Endothelial cell of umbilical vein (primary cell): Measurements from ENCODE around the gene CH25H. TPM values are rescaled to one million over a fixed set of nuclear protein-coding genes. Genes with fewer than 3 reads are reported as not detected.

Experiments used
- BruUV-seq: library from RNA; stranded (reverse); fragments of 400-500 nt; replicated peaks from 2 replicates; lab custom pipeline; 2021; lab: Mats Ljungman, UMichigan
- CTCF ChIA-PET: fragments of 300-600, 350-600 bp; sonication (Branson Sonifier 250); formaldehyde crosslinking; loops from one replicate; lab custom pipeline; 2021; ENCODE audit warnings: antibody characterized with exemption, inconsistent platforms; lab: Charles Lee
- POLR2A ChIA-PET: fragments of 300-600, 350-600 bp; sonication (Branson Sonifier 250); formaldehyde crosslinking; loops from one replicate; lab custom pipeline; 2021; ENCODE audit warnings: antibody characterized with exemption, inconsistent platforms; lab: Charles Lee
- DNase-seq: peaks from one replicate; pipeline ENCODE4 v3.0.0-alpha.2; 2011; ENCODE audit warnings: low read depth, low spot score
- FAIRE-seq: peaks from 2 replicates; lab custom pipeline; 2011; peaks lifted over from hg19 to GRCh38; lab: Jason Lieb, UNC
- H2AFZ ChIP-seq: 2 replicates; pipeline ENCODE4 v1.6.0; 2012; ENCODE audit warnings: low read depth, low read length, control low read depth, inconsistent platforms
- H3K27ac ChIP-seq: 2 replicates; pipeline ENCODE4 v1.5.1; 2011; ENCODE audit warnings: low read depth, mild to moderate bottlenecking, control low read depth, low read length, moderate library complexity; ENCODE audit not compliant: insufficient read depth
- H3K27me3 ChIP-seq, 2 experiments: 2 replicates each; pipeline versions ENCODE4 v1.6.0 to v1.6.1; 2011; ENCODE audit warnings: low read length in 2 of 2, mixed read lengths in 1 of 2; ENCODE audit not compliant: control insufficient read depth in 2 of 2, insufficient read depth in 2 of 2
- H3K36me3 ChIP-seq, 2 experiments: 2 replicates in 1 of 2; 3 replicates in 1 of 2; pipeline ENCODE4 v1.5.1; 2011; ENCODE audit warnings: low read length in 2 of 2, mild to moderate bottlenecking in 1 of 2, moderate library complexity in 1 of 2; ENCODE audit not compliant: control insufficient read depth in 2 of 2, insufficient read depth in 2 of 2; ENCODE audit errors: extremely low read depth in 1 of 2
- H3K4me1 ChIP-seq: 3 replicates; pipeline ENCODE4 v1.5.1; 2011; ENCODE audit warnings: mild to moderate bottlenecking, low read length; ENCODE audit not compliant: control insufficient read depth, insufficient read depth; ENCODE audit errors: extremely low read depth
- H3K4me2 ChIP-seq: 2 replicates; pipeline ENCODE4 v1.6.1; 2011; ENCODE audit warnings: low read length, control low read depth, mixed read lengths; ENCODE audit not compliant: insufficient read depth
- H3K4me3 ChIP-seq, 3 experiments: fragments of 200-600 bp in 1 of 3; sonication (generic), shearing (Covaris generic) in 1 of 3; replicated peaks in 1 of 3; 2 replicates each; pipeline ENCODE4 v1.5.1; 2011 to 2016; ENCODE audit warnings: control low read depth in 3 of 3, low read length in 3 of 3, mild to moderate bottlenecking in 2 of 3, inconsistent platforms in 1 of 3, low read depth in 1 of 3, moderate library complexity in 1 of 3; ENCODE audit not compliant: insufficient read depth in 1 of 3
- H3K79me2 ChIP-seq: 2 replicates; pipeline ENCODE4 v1.6.0; 2012; ENCODE audit warnings: low read length, inconsistent platforms; ENCODE audit not compliant: control insufficient read depth, insufficient read depth
- H3K9ac ChIP-seq: replicated peaks from 2 replicates; pipeline ENCODE3; 2011; ENCODE audit warnings: low read length, control low read depth; ENCODE audit not compliant: insufficient read depth; ENCODE audit errors: extremely low read depth
- H3K9me1 ChIP-seq: replicated peaks from 3 replicates; pipeline ENCODE4 v1.6.0; 2011; ENCODE audit warnings: mild to moderate bottlenecking, low read length; ENCODE audit not compliant: control insufficient read depth, insufficient read depth; ENCODE audit errors: extremely low read depth
- H3K9me3 ChIP-seq: replicated peaks from 2 replicates; pipeline ENCODE4 v1.5.1; 2012; ENCODE audit warnings: low read length, inconsistent platforms; ENCODE audit not compliant: control insufficient read depth, insufficient read depth
- H4K20me1 ChIP-seq: replicated peaks from 2 replicates; pipeline ENCODE3; 2011; ENCODE audit warnings: mild to moderate bottlenecking, low read length; ENCODE audit not compliant: control insufficient read depth, insufficient read depth; ENCODE audit errors: extremely low read depth
- CTCF ChIP-seq, 2 donors: IDR thresholded peaks; 1 replicate in 1 of 2; 2 replicates in 1 of 2; pipeline ENCODE4 v1.5.1; 2011; ENCODE audit warnings: low read length in 2 of 2, mild to moderate bottlenecking in 2 of 2, moderate library complexity in 2 of 2, control low read depth in 1 of 2, inconsistent platforms in 1 of 2, low read depth in 1 of 2; ENCODE audit not compliant: insufficient read depth in 1 of 2; ENCODE audit errors: extremely low read depth in 1 of 2
- FOS ChIP-seq: IDR thresholded peaks from 2 replicates; pipeline ENCODE4 v1.6.1; 2011; ENCODE audit warnings: mild to moderate bottlenecking, low read length, moderate library complexity, borderline replicate concordance; ENCODE audit not compliant: insufficient read depth
- GATA2 ChIP-seq: IDR thresholded peaks from 2 replicates; pipeline ENCODE4 v1.7.0; 2011; ENCODE audit warnings: low read depth, mild to moderate bottlenecking, moderate library complexity, mixed read lengths, low read length; ENCODE audit not compliant: insufficient read length, insufficient read depth
- JUN ChIP-seq: IDR thresholded peaks from 2 replicates; pipeline ENCODE4 v1.6.1; 2011; ENCODE audit warnings: borderline replicate concordance, low read depth; ENCODE audit not compliant: insufficient read length, insufficient read depth
- POLR2AphosphoS5 ChIP-seq: IDR thresholded peaks from 2 replicates; pipeline ENCODE4 v1.6.1; 2012; ENCODE audit warnings: low read depth, mild to moderate bottlenecking, control low read depth, low read length, moderate library complexity; ENCODE audit not compliant: insufficient read depth
- dilution Hi-C: fragments of 300-500 bp; cut with MboI; formaldehyde crosslinking; loops from one replicate; pipeline ENCODE4 v1.15.0; 2019; ENCODE audit warnings: low sequenced_read_pairs; ENCODE audit not compliant: extremely low pct_ligation_motif_present
- intact Hi-C: fragments of 100-400 bp; cut with micrococcal nuclease; formaldehyde crosslinking; loops from one replicate; pipeline ENCODE4 v1.10.0; 2022
- polyA plus RNA-seq, 4 experiments: library from polyadenylated mRNA; depleted of rRNA in 3 of 4; stranded (reverse) in 3 of 4; unstranded in 1 of 4; fragments of >200 nt; gene quantifications; 2 replicates each; pipeline versions ENCODE4 v1.2.1 to v1.2.3, GENCODE V29; 2011 to 2012; ENCODE audit warnings: missing spikeins in 1 of 4
- total RNA-seq: library from RNA; stranded (reverse); gene quantifications from 2 replicates; pipeline ENCODE4 v1.2.3, GENCODE V29; 2021

CH25H gene
- total and polyA plus RNA-seq, 2 donors (not counting 3 experiments of a cell fraction or from before 2014, with no cell fraction given), result 0.30 TPM; not detected in 1

GRCh38 chr10:89209718-89210117 is 2.6 kb upstream of the CH25H start:
- TF ChIP-seq CTCF (IDR thresholded peaks at IDR 0.05; ENCODE audit: extremely low read depth in 1 of 2, insufficient read depth in 1 of 2, low read depth in 1 of 2, low read length in 2 of 2) (no peak), JUN (no peak), POLR2AphosphoS5 (no peak), FOS (no peak), GATA2 (no peak)
- no peak overlapping the region for H3K9ac ChIP-seq
- H3K27ac ChIP-seq, result no peak overlapping the region
- H3K4me2 ChIP-seq, result no peak overlapping the region
- peaks cover 6 to 19% of the 10 kb centered on the region in 2 experiments for H3K27me3 ChIP-seq
- no peak overlapping the region for H2AFZ ChIP-seq
- H3K4me1 ChIP-seq, result peaks cover 23% of the 10 kb centered on the region
- dilution Hi-C loops (loop anchor here (25.0 kb wide), 1 partner anchor 222 kb away; the partner anchor contains the start of gene FAS), intact Hi-C loops (no loop called here)
- no peak overlapping the region for H3K4me3 ChIP-seq
- ChIA-PET POLR2A (no interaction called here), CTCF (interaction anchor here (1.4 to 6.4 kb wide), 4 partner anchors 8 to 275 kb away, joined by 3 to 52 read pairs (median 18); no protein-coding TSS in a partner anchor)
- FAIRE-seq, result no peak
- H3K79me2 ChIP-seq, result no peaks in the 10 kb centered on the region
- no peaks in the 10 kb centered on the region for H4K20me1 ChIP-seq
- H3K36me3 ChIP-seq, result no peaks in the 10 kb centered on the region
- H3K9me3 ChIP-seq, result no peaks in the 10 kb centered on the region
- DNase-seq, result no peak
- BruUV-seq, result no TSS peak
- H3K9me1 ChIP-seq, result no peaks in the 10 kb centered on the region
